GM18517 (cell line): ENCODE results near the gene COG4.

Source experiments
- ATAC-seq: cut with Tn5 transposase; IDR thresholded peaks from one replicate; pipeline ENCODE4 v1.9.1; 2021; ENCODE audit warnings: mild to moderate bottlenecking, moderate library complexity; ENCODE audit not compliant: unreplicated experiment

The COG4 gene

GRCh38 chr16:70527315-70527996 lies 4.1 kb upstream of the COG4 start:
- ATAC-seq = no peak

- no peak for ATAC-seq
These were observed 3.0 kb upstream of the COG4 start for GRCh38 chr16:70526403-70526802.

- ATAC-seq = peak; percentile 19
These were observed 1.1 kb upstream of the COG4 start for GRCh38 chr16:70524399-70524825.

GRCh38 chr16:70523743-70524398 lies 517 bp upstream of the COG4 start, which contains the start of gene SF3B3:
TSS of gene SF3B3 (plus strand) at chr16:70523816. CDS start at chr16:70526657, 2,841 bp downstream.
- ATAC-seq = peak; percentile 57

- no peak for ATAC-seq
These were observed 908 bp downstream of the COG4 start for GRCh38 chr16:70522216-70523075.

- ATAC-seq = no peak
These were observed 2.6 kb downstream of the COG4 start for GRCh38 chr16:70520612-70521297.

GRCh38 chr16:70512456-70512855 lies 10.9 kb downstream of the COG4 start:
- no peak for ATAC-seq

GRCh38 chr16:70511833-70512232 lies 11.5 kb downstream of the COG4 start:
- no peak for ATAC-seq

- no peak for ATAC-seq
These were observed 13.1 kb downstream of the COG4 start for GRCh38 chr16:70510216-70510615.

GRCh38 chr16:70508752-70509151 lies 14.6 kb downstream of the COG4 start:
- ATAC-seq = no peak

- ATAC-seq = no peak
These were observed 26.8 kb downstream of the COG4 start for GRCh38 chr16:70496513-70496912.

GRCh38 chr16:70495425-70496182 lies 27.8 kb downstream of the COG4 start:
- no peak for ATAC-seq

GRCh38 chr16:70494777-70495176 lies 28.6 kb downstream of the COG4 start:
- ATAC-seq = no peak

GRCh38 chr16:70494202-70494770 lies 29.1 kb downstream of the COG4 start:
- no peak for ATAC-seq

GRCh38 chr16:70493802-70494201 lies 29.6 kb downstream of the COG4 start:
- ATAC-seq = no peak

GRCh38 chr16:70490261-70490660 lies 33.1 kb downstream of the COG4 start:
- ATAC-seq = no peak

- ATAC-seq = no peak
These were observed 38.5 kb downstream of the COG4 start for GRCh38 chr16:70484867-70485266.

- no peak for ATAC-seq
These were observed 39.9 kb downstream of the COG4 start for GRCh38 chr16:70483426-70483825.

GRCh38 chr16:70482624-70483023 lies 40.7 kb downstream of the COG4 start:
- ATAC-seq = no peak
